GM18519 (cell line): ENCODE results near the gene SLC38A9.

ENCODE experiments used
- ATAC-seq: cut with Tn5 transposase; IDR thresholded peaks from one replicate; pipeline ENCODE4 v1.9.1; 2021; ENCODE audit warnings: mild to moderate bottlenecking, moderate library complexity; ENCODE audit not compliant: unreplicated experiment, low FRiP score

SLC38A9 gene

DNA sequence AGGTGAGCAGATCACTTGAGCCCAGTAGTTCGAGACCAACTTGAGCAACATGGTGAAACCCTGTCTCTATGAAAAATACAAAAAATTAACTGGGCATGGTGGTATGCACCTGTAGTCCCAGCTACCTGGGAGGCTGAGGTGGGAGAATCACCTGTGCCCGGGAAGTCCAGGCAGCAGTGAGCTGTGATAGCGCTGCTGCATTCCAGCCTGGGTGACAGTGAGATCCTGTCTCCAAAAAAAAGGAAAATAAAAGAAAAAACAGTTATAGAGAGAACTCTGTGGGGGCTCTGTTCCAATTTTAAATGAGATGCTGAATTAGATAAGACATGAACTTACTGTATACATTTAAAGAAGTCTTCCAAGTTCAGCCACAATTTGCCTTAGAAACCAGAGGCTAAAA is 44.2 kb downstream of the SLC38A9 start:
- ATAC-seq = no peak

GRCh38 chr5:55665065-55665464 is 47.1 kb downstream of the SLC38A9 start:
- ATAC-seq = no peak

- ATAC-seq = no peak
Measured at GRCh38 chr5:55657443-55657842, 54.7 kb downstream of the SLC38A9 start.

GRCh38 chr5:55650386-55650785 is 61.7 kb downstream of the SLC38A9 start:
- no peak for ATAC-seq

GRCh38 chr5:55649963-55650362 is 62.2 kb downstream of the SLC38A9 start:
- no peak for ATAC-seq

- ATAC-seq = no peak
Measured at GRCh38 chr5:55645304-55645703, 66.8 kb downstream of the SLC38A9 start.

- ATAC-seq = no peak
Measured at GRCh38 chr5:55638455-55638854, 73.7 kb downstream of the SLC38A9 start.

DNA sequence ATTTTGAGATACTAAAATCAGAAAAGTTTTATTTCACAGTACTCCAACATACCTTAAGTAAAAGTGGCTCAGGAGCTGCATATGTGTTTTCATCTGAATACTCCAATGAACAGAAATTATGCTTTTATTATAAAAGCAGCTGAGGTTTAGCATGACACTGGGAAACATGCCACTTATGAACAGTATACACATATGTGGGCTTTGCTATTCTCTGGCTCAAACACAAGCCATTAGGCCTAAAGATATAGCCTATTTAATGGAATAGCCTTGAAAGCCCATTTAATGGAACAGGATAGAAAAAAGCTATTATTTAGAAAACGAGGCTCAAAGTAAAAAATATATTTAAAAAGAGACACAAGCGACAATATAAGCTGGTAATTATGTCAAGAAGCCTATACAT is 74.1 kb downstream of the SLC38A9 start:
- no peak for ATAC-seq

DNA sequence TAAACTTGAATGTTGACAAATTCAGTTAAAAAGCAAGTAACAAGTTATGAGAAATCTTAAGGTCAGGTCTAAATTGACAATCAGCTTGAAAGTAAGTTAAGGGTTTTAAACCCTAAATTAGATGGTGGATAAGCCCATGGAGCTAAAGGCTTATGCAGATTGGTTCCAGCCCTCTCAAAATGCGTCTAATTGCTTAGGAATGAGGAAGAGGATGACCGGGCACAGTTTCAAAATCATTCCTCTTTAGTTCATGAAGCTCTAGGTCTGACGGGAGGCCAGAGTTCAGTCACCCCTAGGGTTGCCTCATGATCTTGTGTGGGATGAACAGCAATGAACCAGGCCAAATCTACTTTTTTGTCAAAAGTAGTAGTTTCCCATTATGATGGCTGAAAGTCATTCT is 75.4 kb downstream of the SLC38A9 start:
- no peak for ATAC-seq

- ATAC-seq = no peak
Measured at GRCh38 chr5:55636177-55636576, 75.9 kb downstream of the SLC38A9 start.

DNA sequence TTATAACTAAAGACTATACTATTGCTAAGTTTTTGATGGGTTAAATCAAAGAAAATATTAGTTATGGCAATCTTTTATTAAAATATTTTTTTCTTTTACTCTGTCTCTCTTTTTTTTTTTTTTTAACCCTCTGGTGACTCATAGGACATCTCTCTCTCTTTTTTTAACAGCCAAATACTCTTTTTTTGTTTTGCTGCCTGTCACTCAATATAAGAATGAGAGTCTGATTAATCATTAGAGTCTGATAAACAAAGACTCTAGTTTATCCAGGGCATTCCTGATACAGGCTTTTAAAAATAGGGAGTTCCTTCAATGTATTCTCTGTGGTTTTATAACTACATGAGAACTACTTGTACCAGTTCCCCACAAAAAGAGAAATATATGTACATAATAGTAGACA is 77.3 kb downstream of the SLC38A9 start:
- ATAC-seq = no peak

DNA sequence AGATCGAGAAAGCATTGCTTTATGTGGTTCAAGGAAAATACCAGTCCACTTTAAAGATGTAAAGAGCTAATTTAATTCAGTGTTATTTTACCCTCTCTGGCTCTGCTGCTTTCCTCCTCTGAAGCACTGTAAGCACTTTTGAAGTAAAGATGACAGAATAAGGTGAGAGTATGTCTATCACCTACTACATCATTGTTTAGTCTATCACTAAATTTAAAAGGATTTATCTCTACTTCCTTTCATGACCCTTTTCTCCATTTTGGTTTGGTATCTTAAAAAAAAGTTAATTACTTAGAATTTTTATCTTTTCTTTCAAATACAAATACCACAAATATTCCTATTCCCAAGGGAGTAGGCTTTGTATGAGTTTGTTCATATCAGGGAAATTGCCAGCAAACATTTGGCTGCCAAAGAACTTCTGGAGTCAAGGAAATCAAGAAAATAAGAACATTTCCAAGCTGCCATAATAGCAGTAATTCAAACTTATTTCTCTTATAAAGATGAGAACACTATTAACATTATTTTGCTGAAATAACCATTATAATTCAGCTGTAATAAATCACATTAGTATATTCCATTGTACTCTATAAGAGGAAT is 77.8 kb downstream of the SLC38A9 start:
- no peak for ATAC-seq

- no peak for ATAC-seq
Measured at GRCh38 chr5:55633574-55634208, 78.4 kb downstream of the SLC38A9 start.

GRCh38 chr5:55629815-55630214 is 82.3 kb downstream of the SLC38A9 start:
- no peak for ATAC-seq

DNA sequence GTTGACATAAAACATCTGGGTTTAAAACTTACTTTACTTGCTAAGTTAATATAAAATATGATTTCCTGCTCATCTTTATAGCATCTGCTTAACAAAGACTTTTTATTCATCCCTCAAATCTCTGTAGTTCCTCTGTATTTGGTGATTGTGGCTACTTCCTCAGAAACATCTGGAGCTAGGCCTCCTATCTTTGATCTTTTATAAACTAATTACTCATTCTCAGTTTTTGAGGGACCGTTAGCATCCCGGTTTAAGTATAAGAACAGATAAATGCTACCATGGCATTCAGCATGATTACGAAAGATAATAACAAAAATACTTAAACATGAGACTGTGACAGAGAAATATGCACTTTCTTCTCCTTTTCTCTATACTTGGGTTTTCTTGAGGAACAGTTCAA is 85.3 kb downstream of the SLC38A9 start:
- ATAC-seq = no peak

DNA sequence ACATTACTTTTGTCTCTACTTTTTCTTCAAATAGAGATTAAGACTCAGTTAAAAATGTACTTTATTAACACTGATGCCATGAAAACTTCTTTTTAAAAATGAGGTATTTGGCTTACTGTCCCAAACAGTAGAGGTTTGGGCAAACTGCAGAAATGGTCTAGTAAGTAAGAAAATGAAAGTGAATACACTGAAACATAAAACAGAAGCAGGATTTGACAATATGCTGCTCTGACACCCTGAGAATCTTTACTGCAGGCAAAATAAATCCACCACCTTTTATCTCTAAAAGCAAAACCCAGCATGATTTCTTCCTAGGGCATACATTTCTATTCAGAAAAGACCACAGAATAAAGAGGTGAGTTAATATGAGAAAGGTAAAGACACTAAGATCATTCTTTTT is 86.2 kb downstream of the SLC38A9 start:
- ATAC-seq = no peak

- no peak for ATAC-seq
Measured at GRCh38 chr5:55625589-55625909, 86.6 kb downstream of the SLC38A9 start.

GRCh38 chr5:55624841-55625588 is 87.1 kb downstream of the SLC38A9 start:
- ATAC-seq = no peak

DNA sequence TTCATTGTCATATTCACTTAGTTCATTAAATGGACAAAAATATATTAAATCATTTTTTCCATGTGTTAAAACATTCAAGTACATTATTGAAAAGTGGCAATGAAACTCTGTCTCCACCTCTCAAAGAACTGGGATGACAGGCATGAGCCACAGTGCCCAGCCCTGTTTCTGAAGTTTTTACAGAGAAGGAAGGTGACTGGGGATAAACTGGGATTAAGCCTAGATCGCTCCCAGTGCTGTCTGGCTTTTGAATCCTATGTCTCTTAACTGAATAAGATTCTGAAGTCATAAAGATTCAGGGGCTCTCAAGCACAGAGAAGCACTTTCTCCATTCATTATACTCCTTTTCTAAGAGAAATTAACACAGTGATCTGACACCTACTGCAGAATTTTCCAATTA is 88.3 kb downstream of the SLC38A9 start:
- ATAC-seq = no peak

DNA sequence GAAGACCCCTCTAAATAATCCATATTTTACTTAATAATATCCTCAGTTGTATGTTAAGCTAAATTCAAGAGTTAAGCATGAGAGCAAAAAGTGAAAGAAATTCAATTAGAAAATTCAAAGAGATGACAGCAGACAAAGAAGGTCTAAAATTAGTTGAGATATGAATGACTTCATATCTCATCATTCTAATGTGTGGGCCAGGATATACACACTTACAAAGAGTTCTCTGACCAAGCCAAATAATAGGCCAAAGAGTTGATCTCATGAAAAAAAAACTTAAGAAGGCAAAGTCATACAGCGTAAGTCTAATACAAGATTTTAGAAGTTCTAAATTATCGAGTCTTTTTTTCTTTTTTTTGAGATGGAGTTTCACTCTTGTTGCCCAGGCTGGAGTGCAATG is 89.7 kb downstream of the SLC38A9 start:
- ATAC-seq = no peak

DNA sequence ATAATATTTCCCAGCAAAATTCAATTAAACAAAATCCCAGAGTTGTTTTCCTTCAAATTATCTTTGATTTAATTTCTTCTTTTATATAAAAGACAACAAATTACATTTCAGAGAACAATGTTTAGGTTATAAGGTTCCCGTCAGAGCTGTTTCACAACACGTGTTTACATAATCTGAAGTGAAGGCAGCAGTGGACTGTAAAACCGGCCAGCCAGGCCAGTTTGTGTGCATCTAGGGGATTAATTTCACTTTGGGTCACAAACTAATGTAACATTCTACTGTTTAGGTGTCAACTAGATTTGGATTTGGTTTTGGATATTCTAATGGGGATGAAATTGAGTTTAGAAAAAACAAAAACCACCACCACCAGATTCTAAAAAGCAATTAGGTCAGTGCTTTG is 90.9 kb downstream of the SLC38A9 start:
- no peak for ATAC-seq

- no peak for ATAC-seq
Measured at GRCh38 chr5:55620766-55621160, 91.4 kb downstream of the SLC38A9 start.
